DMS53 treated with DMSO at 0.1 percent for 48 hours (cell line): Measurements from ENCODE around the gene EPC2.

Source experiments
- DNase-seq: peaks from one replicate; lab custom pipeline; 2025; ENCODE audit not compliant: unreplicated experiment; lab: John Stamatoyannopoulos, UW

EPC2 gene

DNA sequence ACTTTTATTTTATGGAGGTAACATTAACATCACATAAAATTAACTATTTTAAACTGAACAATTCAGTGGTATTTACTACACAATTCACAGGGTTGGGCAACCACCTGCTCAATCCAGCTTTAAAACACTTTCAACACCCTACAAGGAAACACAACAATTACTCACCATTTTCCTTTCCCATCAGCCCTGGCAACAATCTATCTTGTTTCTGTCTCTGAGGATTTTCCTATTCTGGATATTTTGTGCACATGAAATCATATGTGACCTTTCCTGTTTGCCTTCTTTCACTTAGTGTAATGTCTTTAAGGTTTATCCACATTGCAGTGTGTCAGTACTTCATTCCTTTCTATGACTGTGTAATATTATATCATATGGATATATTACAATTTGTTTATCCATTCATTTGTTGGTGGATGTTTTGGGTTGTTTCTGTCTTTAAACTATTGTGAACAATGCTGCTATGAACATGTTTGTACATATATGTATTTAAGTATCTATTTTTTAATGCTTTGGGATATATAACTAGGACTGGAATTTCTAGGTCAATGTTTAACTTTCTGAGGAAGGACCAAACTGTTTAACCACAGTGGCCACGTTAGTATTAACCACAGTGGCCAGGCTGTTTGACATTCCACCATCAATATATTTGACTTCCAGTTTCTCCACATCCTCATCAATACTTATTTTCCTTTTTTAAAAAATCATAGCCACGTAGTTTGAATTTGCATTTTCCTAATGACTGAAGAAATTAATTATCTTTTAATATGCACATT, 158.1 kb downstream of the EPC2 start:
- no peak for DNase-seq

DNA sequence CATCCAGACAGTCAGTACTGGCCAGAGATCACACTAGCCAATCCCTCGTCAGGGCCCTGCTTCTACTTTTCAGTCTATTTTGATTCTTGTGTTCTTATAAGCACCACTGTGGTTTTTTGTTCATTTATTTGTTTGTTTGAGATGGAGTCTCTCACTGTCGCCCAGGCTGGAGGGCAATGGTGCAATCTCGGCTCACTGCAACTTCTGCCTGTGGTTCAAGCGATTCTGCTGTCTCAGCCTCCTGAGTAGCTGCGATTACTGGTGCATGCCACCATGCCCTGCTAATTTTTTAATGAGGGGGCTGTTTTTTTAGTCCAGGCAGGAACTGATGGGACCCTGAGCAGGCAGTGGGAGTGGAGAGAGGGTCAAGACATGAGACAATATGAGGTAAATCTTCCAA, 165.5 kb downstream of the EPC2 start:
- DNase-seq, result no peak

DNA sequence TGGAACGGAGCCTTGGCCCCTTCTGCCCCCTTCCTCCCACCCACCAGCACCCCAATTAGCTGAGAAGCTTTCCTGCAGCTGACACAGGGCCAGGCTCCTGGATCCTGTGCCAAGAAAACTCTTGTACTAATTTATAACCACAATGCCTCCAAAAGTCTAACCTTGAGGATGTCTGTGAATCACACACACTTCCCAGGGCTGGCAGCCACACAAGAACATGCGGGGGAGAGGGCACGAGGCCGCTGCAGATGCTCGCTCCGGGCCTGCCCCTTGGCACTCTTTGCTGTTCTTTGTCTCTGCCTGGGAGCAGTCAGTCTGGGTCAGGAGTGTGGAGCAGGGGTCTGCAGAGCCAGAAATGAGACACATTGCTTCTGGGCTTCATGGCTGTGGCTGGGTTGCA, 167.8 kb downstream of the EPC2 start:
- no peak for DNase-seq

DNA sequence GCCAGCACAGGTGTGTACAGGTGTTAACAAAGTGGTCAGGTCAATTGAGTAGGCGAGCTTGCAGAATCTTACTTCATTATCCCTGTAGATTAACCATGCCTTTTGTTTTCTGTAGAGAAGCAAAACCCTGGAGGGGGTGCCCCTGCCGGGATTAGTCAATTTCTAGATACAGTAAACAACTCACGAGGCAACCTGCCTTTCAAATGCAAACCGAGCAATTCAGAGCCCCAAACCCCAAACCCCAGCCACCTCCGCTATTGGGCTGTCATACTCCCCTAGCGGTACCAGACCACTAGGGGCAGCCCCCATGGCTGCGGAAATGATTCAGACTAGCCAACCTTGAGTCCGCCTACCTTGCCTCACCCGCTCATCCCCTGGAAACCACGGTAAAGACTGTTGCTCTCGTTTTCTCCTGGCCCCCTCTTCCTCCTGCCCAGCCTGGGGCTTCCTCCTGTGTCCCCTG, 169.1 kb downstream of the EPC2 start:
- no peak for DNase-seq

DNA sequence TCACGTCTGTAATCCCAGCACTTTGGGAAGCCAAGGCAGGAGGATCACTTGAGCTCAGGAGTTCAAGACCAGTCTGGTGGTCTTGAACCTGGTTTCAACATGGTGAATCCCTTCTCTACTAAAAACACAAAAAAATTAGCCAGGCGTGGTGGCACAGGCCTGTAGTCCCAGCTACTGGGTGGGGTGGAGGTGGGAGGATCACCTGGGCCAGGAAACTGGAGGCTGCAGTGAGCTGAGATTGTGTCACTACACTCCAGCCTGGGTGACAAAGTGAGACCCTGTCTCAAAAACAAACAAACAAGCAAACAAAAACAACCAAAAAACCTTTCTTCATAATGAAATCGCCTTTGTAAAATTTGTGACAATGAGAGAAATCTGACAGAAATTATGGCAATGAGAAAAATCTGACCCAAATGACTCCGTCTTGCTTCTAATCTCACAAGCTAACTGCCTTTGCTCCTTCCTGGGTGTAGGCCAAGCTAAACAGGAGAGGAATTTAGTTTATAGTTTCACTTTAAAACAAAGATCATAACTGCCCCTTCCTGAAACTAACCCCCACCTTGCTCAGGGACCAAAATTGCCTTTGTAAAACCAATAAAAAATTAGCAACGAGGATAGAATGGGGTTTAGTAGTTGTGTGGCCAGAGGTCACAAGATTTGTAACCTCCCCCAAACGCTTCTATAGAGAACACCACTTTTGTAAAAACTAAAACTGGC, 169.8 kb downstream of the EPC2 start:
- no peak for DNase-seq

DNA sequence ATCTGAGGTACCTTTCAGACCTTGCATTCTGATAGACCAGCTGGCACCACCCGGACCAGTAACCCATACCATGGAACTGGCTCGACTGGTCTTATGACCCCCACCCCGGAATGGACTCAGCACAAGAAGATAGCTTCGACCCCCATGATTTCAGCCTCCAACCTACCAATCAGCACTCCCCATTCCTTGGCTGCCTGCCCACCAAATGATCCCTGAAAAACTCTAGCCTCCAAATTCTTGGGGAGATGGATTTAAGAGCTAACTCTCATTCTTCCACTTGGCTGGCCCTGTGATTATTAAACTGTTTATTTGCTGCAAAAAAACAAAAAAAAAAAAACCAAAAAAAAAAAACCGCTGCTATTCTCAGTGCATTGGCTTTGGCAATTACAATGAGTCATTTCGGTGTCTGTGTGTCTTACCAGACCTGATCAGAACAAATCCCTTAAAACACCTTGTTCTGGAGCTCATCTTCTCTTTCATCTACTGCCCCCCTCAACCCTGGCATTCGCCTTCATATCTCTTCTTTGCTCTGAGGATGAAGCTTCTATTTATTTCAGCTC, 170.4 kb downstream of the EPC2 start:
- DNase-seq, result no peak

DNA sequence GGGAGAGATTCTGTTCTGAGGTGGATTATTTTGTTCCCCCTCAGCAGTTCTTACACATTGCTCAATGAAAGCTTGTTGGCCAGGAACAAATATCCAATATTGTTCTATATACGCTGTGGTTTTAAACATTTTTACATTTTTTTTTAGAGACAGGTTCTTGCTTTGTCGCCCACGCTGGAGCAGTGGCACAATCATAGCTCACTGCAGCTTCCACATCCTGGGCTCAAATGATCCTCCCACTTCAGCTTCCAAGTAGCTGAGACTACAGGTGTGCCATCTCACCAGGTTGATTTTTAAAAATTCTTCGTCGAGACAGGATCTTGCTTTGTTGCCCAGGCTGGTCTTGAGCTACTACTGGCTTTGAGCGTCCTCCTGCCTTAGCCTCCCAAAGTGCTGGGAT, 171.6 kb downstream of the EPC2 start:
- no peak for DNase-seq

DNA sequence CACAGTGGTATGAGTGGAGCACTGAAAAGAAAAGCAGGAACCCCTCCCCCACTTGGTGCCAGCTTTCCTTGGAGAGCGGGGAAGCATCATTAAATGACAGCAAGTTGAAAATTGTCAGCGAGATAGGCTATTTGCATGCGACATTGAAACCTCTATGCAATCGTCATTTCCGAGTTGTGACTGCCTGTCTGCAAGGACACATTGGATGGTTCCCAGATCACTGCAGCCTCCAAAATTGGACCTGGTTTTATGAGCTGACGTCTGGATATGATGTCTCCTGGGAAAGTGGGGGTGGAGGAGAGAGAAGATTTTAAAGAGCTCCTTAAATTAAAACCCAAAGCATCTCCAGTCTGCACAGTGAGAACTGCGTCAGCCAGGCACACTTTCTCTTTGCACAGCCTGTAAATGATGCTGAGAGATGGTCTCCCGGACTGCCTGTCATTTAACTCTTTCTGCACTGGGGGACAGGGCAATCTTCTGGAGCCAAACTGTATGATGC, 172.7 kb downstream of the EPC2 start:
- no peak for DNase-seq

DNA sequence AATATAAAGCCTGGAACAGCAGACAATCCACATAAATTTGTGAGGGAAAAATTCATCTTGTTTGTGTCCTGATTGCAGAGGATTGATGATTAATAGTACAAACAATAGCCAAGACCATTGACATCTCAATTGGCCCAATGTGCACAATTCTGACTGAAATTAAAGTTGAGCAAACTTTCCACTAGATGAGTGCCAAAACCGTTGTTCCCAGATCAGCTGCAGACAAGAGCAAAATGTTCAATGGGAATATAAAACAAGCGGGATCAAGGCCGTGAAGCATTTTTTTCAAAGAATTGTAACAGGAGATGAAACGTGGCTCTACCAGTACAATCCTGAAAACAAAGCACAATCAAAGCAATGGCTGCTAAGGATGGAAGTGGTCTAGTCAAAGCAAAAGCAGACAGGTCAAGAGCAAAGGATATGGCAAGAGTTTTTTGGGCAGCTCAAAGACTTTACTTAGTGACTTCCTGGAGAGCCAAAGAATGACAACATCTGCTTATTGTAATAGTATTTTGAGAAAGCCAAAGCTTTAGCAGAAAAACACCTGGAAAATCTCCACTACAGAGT, 174.6 kb downstream of the EPC2 start:
- DNase-seq, result no peak

DNA sequence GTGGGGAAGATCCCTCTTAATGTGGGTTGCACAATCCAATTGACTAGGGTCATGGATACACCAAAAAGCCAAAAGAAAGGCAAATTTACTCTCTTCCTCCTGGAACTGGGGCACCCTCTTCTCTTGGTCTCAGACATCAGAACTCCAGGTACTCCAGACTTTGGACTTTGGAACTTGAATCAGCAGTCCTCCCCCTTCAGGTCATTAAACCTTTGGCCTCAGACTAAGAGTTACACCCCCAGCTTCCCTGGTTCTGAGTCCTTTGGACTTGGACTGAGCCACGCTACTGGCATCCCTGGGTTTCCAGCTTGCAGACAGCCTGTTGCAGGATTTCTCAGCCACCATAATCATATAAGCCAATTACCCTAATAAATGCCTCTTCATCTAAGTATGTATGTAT, 179.6 kb downstream of the EPC2 start:
- no peak for DNase-seq

DNA sequence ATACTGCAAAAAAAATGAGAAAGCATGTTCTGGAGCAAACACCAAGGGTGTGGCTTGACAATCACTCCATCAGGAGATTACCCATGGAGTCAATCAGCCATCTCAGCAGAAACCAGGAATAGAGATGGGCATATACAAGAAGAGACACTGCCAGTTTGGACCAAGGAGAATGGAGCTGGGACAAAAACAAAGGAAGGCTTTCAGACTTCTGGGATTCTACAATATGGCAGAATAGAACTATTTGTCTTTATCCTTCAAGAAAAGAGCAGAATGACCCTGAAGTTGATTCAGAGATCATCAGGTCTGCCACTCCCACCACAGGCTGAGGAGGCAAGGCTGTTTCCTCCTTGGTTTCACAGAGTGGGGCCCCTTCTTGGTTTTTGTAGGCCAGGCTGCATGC, 182.2 kb downstream of the EPC2 start:
- DNase-seq, result no peak

DNA sequence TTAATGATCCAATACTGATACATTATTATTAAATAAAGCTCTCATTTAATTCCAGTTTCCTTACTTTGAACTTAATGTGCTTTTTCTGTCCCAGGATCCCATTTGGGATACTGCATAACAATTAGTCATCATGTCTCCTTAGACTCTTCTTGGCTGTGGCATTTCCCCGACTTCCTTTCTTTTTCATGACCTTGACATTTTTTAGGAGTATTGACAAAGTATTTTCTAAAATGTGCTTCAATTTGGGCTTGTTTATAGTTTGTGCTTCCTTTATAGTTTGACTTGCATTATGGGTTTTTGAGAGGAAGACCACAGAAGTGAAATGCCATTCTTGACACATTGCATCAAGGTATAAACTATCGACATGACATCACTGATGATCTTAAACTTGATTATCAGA, 184.4 kb downstream of the EPC2 start:
- DNase-seq, result no peak

DNA sequence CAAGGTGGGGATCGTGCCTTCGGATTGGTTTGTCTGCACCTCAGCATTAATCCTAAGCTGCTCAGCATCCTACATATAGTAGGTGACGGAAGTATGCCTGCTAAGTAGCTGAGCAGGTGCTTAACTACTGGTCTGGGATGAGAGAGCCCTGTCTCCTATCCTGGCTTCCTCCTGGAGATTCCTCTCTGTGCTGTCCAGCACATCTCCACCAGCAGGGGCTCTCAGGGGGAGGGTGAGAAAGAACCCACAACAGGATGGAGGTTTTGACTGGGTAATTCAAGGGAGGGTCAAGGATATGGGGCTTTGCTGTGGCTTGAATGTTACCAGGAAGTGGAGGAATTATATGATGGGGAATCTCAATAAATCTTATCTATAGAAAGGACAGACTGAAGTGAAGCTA, 185.1 kb downstream of the EPC2 start:
- DNase-seq, result no peak

DNA sequence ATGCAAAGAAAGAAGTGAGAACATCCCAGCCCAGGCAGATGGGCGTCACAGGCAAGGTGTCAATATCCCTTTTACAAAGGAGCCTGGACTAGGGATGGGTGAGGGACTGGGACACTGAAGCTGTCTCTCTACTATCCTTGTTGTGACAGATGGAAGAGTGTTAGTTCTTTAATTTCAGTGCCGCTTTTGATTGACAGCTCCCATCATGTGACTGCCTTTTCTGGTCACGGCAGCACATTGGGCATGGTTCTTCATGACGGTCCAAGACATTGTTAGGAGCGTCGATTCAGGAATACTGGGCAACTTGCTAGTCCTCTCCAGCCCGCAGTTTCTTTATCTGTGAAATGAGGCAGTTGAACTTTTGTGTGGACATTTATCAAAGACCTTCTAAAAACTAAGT, 188.1 kb downstream of the EPC2 start:
- no peak for DNase-seq
